UCSD-AML1 (cell line): ENCODE measurements around the gene KLF16.

ENCODE experiments used
- DNase-seq: peaks from one replicate; lab custom pipeline; 2025; ENCODE audit not compliant: unreplicated experiment; lab: John Stamatoyannopoulos, UW

KLF16 gene

GRCh38 chr19:1871140-1871597 lies 7.8 kb upstream of the KLF16 start:
- DNase-seq, result no peak

GRCh38 chr19:1868971-1869370 lies 5.6 kb upstream of the KLF16 start:
- no peak for DNase-seq

- DNase-seq, result no peak
These were observed 4.0 kb upstream of the KLF16 start for GRCh38 chr19:1867349-1867724.

- DNase-seq, result no peak
These were observed 3.4 kb upstream of the KLF16 start for GRCh38 chr19:1866693-1867348.

- no peak for DNase-seq
These were observed 2.0 kb upstream of the KLF16 start for GRCh38 chr19:1865172-1866010.

- peak; percentile 80 for DNase-seq
These were observed 1.2 kb upstream of the KLF16 start for GRCh38 chr19:1864480-1865171.

GRCh38 chr19:1863638-1864479 lies 480 bp upstream of the KLF16 start:
- DNase-seq, result peak; percentile 99

- DNase-seq, result peak; percentile 57
These were observed 703 bp downstream of the KLF16 start for GRCh38 chr19:1862424-1863327.

- no peak for DNase-seq
These were observed 1.3 kb downstream of the KLF16 start for GRCh38 chr19:1862068-1862423.

GRCh38 chr19:1861599-1862031 lies 1.8 kb downstream of the KLF16 start:
- no peak for DNase-seq

GRCh38 chr19:1860821-1861598 lies 2.4 kb downstream of the KLF16 start:
- DNase-seq, result no peak

GRCh38 chr19:1860042-1860775 lies 3.2 kb downstream of the KLF16 start:
- DNase-seq, result peak; percentile 30

GRCh38 chr19:1859331-1859781 lies 4.0 kb downstream of the KLF16 start:
- DNase-seq, result no peak

GRCh38 chr19:1858412-1859081 lies 4.8 kb downstream of the KLF16 start:
- DNase-seq, result no peak

- peak; percentile 53 for DNase-seq
These were observed 5.6 kb downstream of the KLF16 start for GRCh38 chr19:1857648-1858326.

GRCh38 chr19:1856698-1857603 lies 6.4 kb downstream of the KLF16 start:
- DNase-seq, result peak; percentile 82
